Measurements from ENCODE around the gene L3MBTL1. TPM values are rescaled to one million over a fixed set of nuclear protein-coding genes. Genes with fewer than 3 reads are reported as not detected.

L3MBTL1 gene
- total RNA-seq, 1 donor: 7.8 TPM

GRCh38 chr20:43571310-43571709 is 63.8 kb downstream of the L3MBTL1 start:
- no peak overlapping the region for H3K4me3 ChIP-seq (ENCODE audit: low read depth, low read length)
- no peak for DNase-seq (ENCODE audit: low read depth)
- no peak for TF ChIP-seq CTCF (IDR thresholded peaks at IDR 0.05; ENCODE audit: insufficient read depth, low read depth, low read length)

- no peak for TF ChIP-seq CTCF (IDR thresholded peaks at IDR 0.05; ENCODE audit: insufficient read depth, low read depth, low read length)
- DNase-seq (ENCODE audit: low read depth): no peak
- H3K4me3 ChIP-seq (ENCODE audit: low read depth, low read length): no peak overlapping the region
Observed at GRCh38 chr20:43571771-43572170, 64.3 kb downstream of the L3MBTL1 start.

- no peak for DNase-seq (ENCODE audit: low read depth)
- H3K4me3 ChIP-seq (ENCODE audit: low read depth, low read length): no peak overlapping the region
- no peak for TF ChIP-seq CTCF (IDR thresholded peaks at IDR 0.05; ENCODE audit: insufficient read depth, low read depth, low read length)
Observed at GRCh38 chr20:43572891-43573290, 65.4 kb downstream of the L3MBTL1 start.

GRCh38 chr20:43576108-43576507 is 68.6 kb downstream of the L3MBTL1 start:
- peak; percentile 28 for DNase-seq (ENCODE audit: low read depth)
- no peak overlapping the region for H3K4me3 ChIP-seq (ENCODE audit: low read depth, low read length)
- TF ChIP-seq CTCF (IDR thresholded peaks at IDR 0.05; ENCODE audit: insufficient read depth, low read depth, low read length): no peak

GRCh38 chr20:43579861-43580793 is 72.6 kb downstream of the L3MBTL1 start:
- no peak overlapping the region for H3K4me3 ChIP-seq (ENCODE audit: low read depth, low read length)
- DNase-seq (ENCODE audit: low read depth): peak; percentile 89
- TF ChIP-seq CTCF (IDR thresholded peaks at IDR 0.05; ENCODE audit: insufficient read depth, low read depth, low read length): no peak

- H3K4me3 ChIP-seq (ENCODE audit: low read depth, low read length): no peak overlapping the region
- DNase-seq (ENCODE audit: low read depth): no peak
- TF ChIP-seq CTCF (IDR thresholded peaks at IDR 0.05; ENCODE audit: insufficient read depth, low read depth, low read length): no peak
Observed at GRCh38 chr20:43583133-43583864, 75.8 kb downstream of the L3MBTL1 start.
